T-cell (primary cell): ENCODE measurements around the gene SHB. TPM values are rescaled to one million over a fixed set of nuclear protein-coding genes. Genes with fewer than 3 reads are reported as not detected.

Source experiments
- ATAC-seq, 4 experiments: fragments of 200-7000 bp in 3 of 4; fragments of 150-1000 bp in 1 of 4; cut with Tn5 transposase; replicated peaks in 1 of 4; 1 replicate in 3 of 4; 2 replicates in 1 of 4; pipeline ENCODE4 v1.10.0; 2021; ENCODE audit warnings: moderate library complexity in 3 of 4, mild to moderate bottlenecking in 2 of 4, moderate number of reproducible peaks in 1 of 4
- CTCF ChIA-PET, 2 donors: fragments of 300-600 bp; sonication (Branson Sonifier 250); formaldehyde crosslinking; loops; one replicate each; lab custom pipeline; 2022; ENCODE audit warnings: antibody characterized with exemption in 2 of 2; lab: Charles Lee
- POLR2A ChIA-PET, 2 donors: fragments of 300-600 bp; sonication (Branson Sonifier 250); formaldehyde crosslinking; loops; one replicate each; lab custom pipeline; 2022; ENCODE audit warnings: antibody characterized with exemption in 2 of 2; lab: Charles Lee
- DNase-seq, 35 experiments: peaks; one replicate each; pipeline versions ENCODE4 v3.0.0 to v3.0.0-alpha.2; 2013 to 2023
- H3K27ac ChIP-seq: one replicate; pipeline ENCODE4 v1.5.1; 2013; ENCODE audit warnings: low read length
- H3K27me3 ChIP-seq, 2 experiments: replicated peaks in 1 of 2; 1 replicate in 1 of 2; 2 replicates in 1 of 2; pipeline versions ENCODE4 v1.6.1 to v1.7.0; 2013; ENCODE audit warnings: low read length in 1 of 2, mixed read lengths in 1 of 2; ENCODE audit not compliant: control insufficient read depth in 2 of 2, insufficient read depth in 2 of 2; ENCODE audit errors: extremely low read depth in 1 of 2
- H3K36me3 ChIP-seq, 2 donors: 1 replicate in 1 of 2; 2 replicates in 1 of 2; pipeline versions ENCODE4 v1.6.1 to v1.7.0; 2013; ENCODE audit warnings: low read length in 1 of 2; ENCODE audit not compliant: control insufficient read depth in 2 of 2, insufficient read depth in 1 of 2; ENCODE audit errors: extremely low read depth in 1 of 2
- H3K4me1 ChIP-seq, 2 experiments: 1 replicate in 1 of 2; 2 replicates in 1 of 2; pipeline versions ENCODE4 v1.6.1 to v1.7.0; 2013; ENCODE audit warnings: low read length in 2 of 2, mixed read lengths in 1 of 2; ENCODE audit not compliant: insufficient read depth in 2 of 2, control insufficient read depth in 1 of 2; ENCODE audit errors: extremely low read depth in 1 of 2
- H3K4me3 ChIP-seq, 2 donors: 1 replicate in 1 of 2; 2 replicates in 1 of 2; pipeline versions ENCODE4 v1.5.1 to v1.7.0; 2013; ENCODE audit warnings: mild to moderate bottlenecking in 2 of 2, low read length in 1 of 2, moderate library complexity in 1 of 2; ENCODE audit not compliant: control insufficient read depth in 1 of 2; ENCODE audit errors: extremely low read depth in 1 of 2
- H3K9me3 ChIP-seq: 2 replicates; pipeline ENCODE4 v1.7.0; 2013
- H3K27ac Mint-ChIP-seq, 2 donors: one replicate each; pipeline ENCODE4 v1.8.0; 2020 to 2021; ENCODE audit warnings: mild to moderate bottlenecking in 2 of 2, mixed read lengths in 2 of 2
- H3K27me3 Mint-ChIP-seq, 2 donors: one replicate each; pipeline ENCODE4 v1.8.0; 2021 to 2022; ENCODE audit warnings: mixed read lengths in 2 of 2
- H3K36me3 Mint-ChIP-seq: one replicate; pipeline ENCODE4 v1.8.0; 2021; ENCODE audit warnings: mixed read lengths
- H3K4me1 Mint-ChIP-seq, 3 donors: one replicate each; pipeline ENCODE4 v1.8.0; 2020 to 2022; ENCODE audit warnings: mixed read lengths in 3 of 3, mild to moderate bottlenecking in 1 of 3
- H3K4me3 Mint-ChIP-seq, 3 donors: one replicate each; pipeline ENCODE4 v1.8.0; 2020 to 2022; ENCODE audit warnings: mild to moderate bottlenecking in 3 of 3, mixed read lengths in 3 of 3, moderate library complexity in 3 of 3
- H3K9me3 Mint-ChIP-seq, 3 donors: one replicate each; pipeline ENCODE4 v1.8.0; 2020 to 2022; ENCODE audit warnings: mixed read lengths in 3 of 3
- WGBS: methylation state at CpG from one replicate; pipeline ENCODE4 v1.1.5; 2013; ENCODE audit warnings: missing lambda C conversion rate; ENCODE audit not compliant: insufficient coverage; 5-methylcytosine and 5-hydroxymethylcytosine counted together
- total RNA-seq, 35 experiments: library from RNA in 6 of 35; stranded (reverse) in 6 of 35; fragments of 120-200 nt in 1 of 35; gene quantifications; one replicate each; pipeline versions ENCODE4 v1.2.1 to v1.2.4 and lab custom pipeline; 2013 to 2026

The SHB gene
- total RNA-seq, 5 donors from 2014 or later (not counting 1 experiment from before 2014, with no cell fraction given): 1.2 to 1.5 (median 1.3) TPM

DNA sequence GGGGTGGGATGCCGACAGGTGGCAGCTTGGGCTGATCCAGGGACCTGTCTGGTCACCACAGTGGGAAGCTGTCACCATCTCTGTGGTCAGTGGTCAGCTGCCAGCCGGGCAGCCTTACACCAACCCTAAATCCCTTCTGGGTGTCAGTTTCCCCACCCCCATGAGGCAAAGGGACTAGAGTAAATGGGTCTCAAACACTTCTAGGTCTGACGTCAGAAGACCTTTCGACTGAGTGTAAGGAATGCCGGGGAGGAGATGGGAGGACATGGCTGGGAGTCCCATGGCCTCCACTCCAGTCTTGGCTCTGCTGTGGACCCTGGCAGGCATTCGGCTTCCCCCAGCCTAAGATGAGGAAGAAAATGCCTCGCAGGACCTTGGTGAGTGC, 124.8 kb downstream of the SHB start:
- no peak overlapping the region for H3K4me3 ChIP-seq
- ChIA-PET POLR2A (no interaction called here), CTCF (no interaction called here)
- peaks cover 0 to 10% of the 10 kb centered on the region in 2 experiments for H3K27me3 ChIP-seq
- no peaks in the 10 kb centered on the region for H3K9me3 Mint-ChIP-seq
- 64% methylated on average over 2 of the region's 7 CpGs for WGBS
- H3K4me3 Mint-ChIP-seq: no peak overlapping the region
- no peak overlapping the region for H3K27ac Mint-ChIP-seq
- H3K4me1 ChIP-seq: no peaks in the 10 kb centered on the region
- H3K36me3 ChIP-seq: no peaks in the 10 kb centered on the region
- no peaks in the 10 kb centered on the region for H3K36me3 Mint-ChIP-seq
- no peaks in the 10 kb centered on the region for H3K27me3 Mint-ChIP-seq
- H3K9me3 ChIP-seq: no peaks in the 10 kb centered on the region
- no peak for DNase-seq
- no peak overlapping the region for H3K27ac ChIP-seq
- ATAC-seq: no peak
- no peaks in the 10 kb centered on the region for H3K4me1 Mint-ChIP-seq

DNA sequence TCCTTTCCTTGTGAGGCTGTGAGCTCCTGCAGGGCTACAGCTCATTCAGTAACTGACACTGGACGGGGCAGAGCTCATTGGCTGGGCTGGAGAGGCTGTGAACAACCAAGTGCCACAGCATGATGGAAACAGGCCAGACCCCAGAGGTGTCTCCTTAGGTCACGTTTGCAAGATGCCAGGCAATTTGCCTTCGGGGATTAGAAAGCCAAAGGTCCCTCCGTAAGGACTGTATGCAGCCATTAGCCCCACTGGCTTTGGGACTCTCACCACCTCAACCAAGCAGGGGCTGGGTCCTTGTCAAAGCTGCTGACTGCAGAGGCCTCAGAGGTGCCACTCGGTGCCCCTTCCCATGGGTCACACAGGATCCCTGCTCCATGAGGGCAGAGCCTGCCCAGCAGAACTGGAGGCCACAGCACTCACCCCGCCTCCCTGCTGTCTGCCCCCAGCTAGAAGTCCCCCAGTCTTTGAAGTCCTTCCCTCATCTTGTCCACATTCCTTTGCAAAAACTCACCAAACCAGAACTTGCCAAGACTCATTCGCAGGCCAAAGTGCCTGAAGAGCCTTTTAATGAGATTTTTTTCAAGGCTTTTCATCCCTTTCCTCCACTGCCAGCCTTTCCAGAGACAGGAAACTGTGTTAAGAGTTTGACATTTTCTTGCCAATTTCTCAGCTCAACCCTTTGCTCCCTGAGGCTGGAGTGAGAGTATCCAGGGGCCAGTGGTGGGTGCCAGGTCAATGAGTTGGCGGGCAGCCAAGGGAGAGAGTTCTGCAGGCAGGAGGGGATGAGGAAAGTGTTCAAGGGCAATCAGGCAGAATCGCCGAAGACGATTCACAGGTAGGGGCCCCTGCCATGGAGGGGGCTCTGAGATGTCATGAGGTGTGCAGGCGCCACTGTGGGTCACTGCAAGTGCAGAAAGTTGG, 125.4 kb downstream of the SHB start:
- DNase-seq: no peak
- CTCF ChIA-PET: no interaction called here
- POLR2A ChIA-PET: no interaction called here

DNA sequence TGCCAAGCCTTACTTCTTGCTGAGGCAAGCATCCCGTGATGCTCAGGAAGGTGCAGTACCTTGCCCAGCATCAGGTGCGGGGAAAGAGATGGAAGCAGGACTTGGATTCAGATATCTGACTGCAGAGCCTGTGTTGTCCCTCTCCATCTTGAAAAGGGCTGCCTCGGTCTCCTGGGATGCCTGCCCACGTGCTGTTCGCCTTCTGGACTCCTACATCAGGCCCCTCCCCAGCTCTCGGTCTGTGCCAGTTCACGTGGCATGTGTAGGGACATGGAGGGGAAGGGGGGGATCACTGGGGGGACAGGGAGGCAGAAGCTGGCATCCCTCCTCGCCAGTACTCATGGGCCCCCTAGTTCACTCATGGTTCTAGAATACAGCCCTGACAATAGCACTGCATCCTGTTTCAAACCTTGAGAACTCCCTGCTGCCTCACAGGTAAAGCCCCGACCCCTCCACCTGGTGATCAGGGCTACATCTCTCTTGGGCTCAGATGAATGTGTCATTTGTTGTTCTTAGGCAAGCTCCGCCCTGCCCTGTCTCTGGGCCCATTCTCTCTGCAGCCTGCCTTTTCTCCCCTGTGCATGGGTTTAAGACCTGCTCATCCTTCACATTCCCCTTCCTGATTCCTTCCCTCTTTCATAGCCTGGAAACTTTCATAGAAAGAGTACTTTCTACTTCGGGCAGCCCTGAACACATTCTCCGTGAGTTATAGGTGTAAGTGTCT, 126.2 kb downstream of the SHB start:
- DNase-seq (no peak), ATAC-seq (no peak)
- WGBS: 100% methylated on average over 3 of the region's 12 CpGs
- Mint-ChIP-seq H3K36me3 (no peaks in the 10 kb centered on the region), H3K27me3 (no peaks in the 10 kb centered on the region), H3K4me1 (no peaks in the 10 kb centered on the region), H3K4me3 (no peak overlapping the region), H3K27ac (no peak overlapping the region), H3K9me3 (no peaks in the 10 kb centered on the region)
- no peak overlapping the region for H3K4me3 ChIP-seq
- CTCF ChIA-PET: no interaction called here
- peaks cover 0 to 10% of the 10 kb centered on the region in 2 experiments for H3K27me3 ChIP-seq
- no peaks in the 10 kb centered on the region for H3K9me3 ChIP-seq
- no peaks in the 10 kb centered on the region for H3K36me3 ChIP-seq
- POLR2A ChIA-PET: no interaction called here
- H3K4me1 ChIP-seq: no peaks in the 10 kb centered on the region
- H3K27ac ChIP-seq: no peak overlapping the region

More for the DNA sequence above, 125.4 kb downstream of the SHB start:
- Mint-ChIP-seq H3K4me3 (no peak overlapping the region), H3K4me1 (no peaks in the 10 kb centered on the region), H3K27me3 (no peaks in the 10 kb centered on the region), H3K27ac (no peak overlapping the region), H3K9me3 (no peaks in the 10 kb centered on the region), H3K36me3 (no peaks in the 10 kb centered on the region)
- ATAC-seq: no peak
- Histone ChIP-seq H3K4me1 (no peaks in the 10 kb centered on the region), H3K4me3 (no peak overlapping the region), H3K9me3 (no peaks in the 10 kb centered on the region), H3K27me3 (peaks cover 0 to 10% of the 10 kb centered on the region in 2 experiments), H3K36me3 (no peaks in the 10 kb centered on the region), H3K27ac (no peak overlapping the region)
- 85% methylated on average over 12 of the region's 12 CpGs for WGBS

DNA sequence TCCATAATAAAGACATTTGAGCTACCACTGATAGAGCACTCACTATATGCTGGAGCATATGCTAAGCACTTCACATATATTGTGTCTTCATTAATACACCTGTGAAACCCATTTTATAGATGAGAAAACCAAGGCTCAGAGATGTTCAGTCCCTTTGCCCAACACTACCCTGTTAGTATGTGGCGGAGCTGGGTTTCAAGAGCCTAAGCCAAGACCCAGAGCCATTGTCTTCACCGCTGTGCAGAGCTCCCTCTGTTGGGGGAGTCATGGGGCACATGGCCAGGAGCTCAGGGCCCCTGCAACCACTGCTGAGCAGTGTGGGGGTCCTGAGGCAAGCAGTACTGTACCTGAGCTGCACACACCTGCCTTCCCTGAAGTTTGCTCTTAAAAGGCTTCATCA, 127.8 kb downstream of the SHB start:
- H3K4me1 Mint-ChIP-seq: no peaks in the 10 kb centered on the region
- no peak overlapping the region for H3K4me3 Mint-ChIP-seq
- H3K36me3 Mint-ChIP-seq: no peaks in the 10 kb centered on the region
- H3K9me3 Mint-ChIP-seq: no peaks in the 10 kb centered on the region
- 92% methylated on average over 2 of the region's 2 CpGs for WGBS
- ChIA-PET POLR2A (no interaction called here), CTCF (interaction anchor here in 1 of 2 donors (0.6 kb wide), 1 partner anchor 774 kb away, joined by 3 read pairs; no protein-coding TSS in a partner anchor)
- H3K27ac Mint-ChIP-seq: no peak overlapping the region
- Histone ChIP-seq H3K4me3 (no peak overlapping the region), H3K27me3 (peaks cover 0 to 8% of the 10 kb centered on the region in 2 experiments), H3K9me3 (no peaks in the 10 kb centered on the region), H3K4me1 (no peaks in the 10 kb centered on the region), H3K27ac (no peak overlapping the region), H3K36me3 (no peaks in the 10 kb centered on the region)
- ATAC-seq: no peak
- no peaks in the 10 kb centered on the region for H3K27me3 Mint-ChIP-seq
- no peak for DNase-seq

DNA sequence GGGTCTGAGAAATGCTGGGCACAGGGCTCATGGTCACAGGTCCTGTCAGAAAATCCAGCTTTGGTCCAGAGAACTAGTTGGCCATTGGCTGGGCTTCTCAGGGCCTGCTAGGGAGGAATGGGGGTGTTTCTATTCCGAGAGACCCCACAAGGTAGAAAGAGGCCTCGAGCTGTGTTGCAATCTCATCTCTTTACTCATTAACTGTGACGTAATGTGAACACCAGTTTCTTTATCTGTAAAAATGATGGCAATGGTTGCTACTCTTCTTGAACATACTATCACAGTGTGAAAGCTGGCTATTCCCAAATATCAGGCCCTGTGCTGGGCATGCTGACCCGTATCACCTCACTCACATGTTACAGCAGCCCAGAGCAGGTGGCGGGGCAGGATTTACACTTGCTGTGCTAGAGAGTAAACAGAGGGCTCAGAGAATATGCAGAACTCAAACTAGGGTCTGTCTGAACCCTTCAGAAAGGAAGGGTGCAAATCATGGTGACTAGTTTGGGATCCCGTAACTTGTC, 129.4 kb downstream of the SHB start:
- Mint-ChIP-seq H3K9me3 (no peaks in the 10 kb centered on the region), H3K4me1 (no peaks in the 10 kb centered on the region), H3K4me3 (no peak overlapping the region), H3K36me3 (no peaks in the 10 kb centered on the region), H3K27me3 (no peaks in the 10 kb centered on the region), H3K27ac (no peak overlapping the region)
- POLR2A ChIA-PET: interaction anchor here in 1 of 2 donors (0.5 kb wide), 1 partner anchor 127 kb away, joined by 4 read pairs; no protein-coding TSS in a partner anchor
- Histone ChIP-seq H3K4me3 (no peak overlapping the region), H3K9me3 (no peaks in the 10 kb centered on the region), H3K27me3 (peaks cover 0 to 6% of the 10 kb centered on the region in 2 experiments), H3K27ac (no peak overlapping the region), H3K36me3 (no peaks in the 10 kb centered on the region), H3K4me1 (no peaks in the 10 kb centered on the region)
- no CpG with 5 or more reads among the region's 6 CpGs for WGBS
- DNase-seq: no peak
- ATAC-seq: no peak
- CTCF ChIA-PET: no interaction called here

- CTCF ChIA-PET: interaction anchor here in 1 of 2 donors (0.6 kb wide), 1 partner anchor 55 kb away, joined by 3 read pairs; no protein-coding TSS in a partner anchor
- no peak for DNase-seq
- no peaks in the 10 kb centered on the region for H3K9me3 ChIP-seq
Observed at GRCh38 chr9:37938121-37938891, 130.7 kb downstream of the SHB start.

More at GRCh38 chr9:37938121-37938891, 130.7 kb downstream of the SHB start:
- H3K36me3 ChIP-seq: no peaks in the 10 kb centered on the region
- Mint-ChIP-seq H3K9me3 (no peaks in the 10 kb centered on the region), H3K4me3 (no peak overlapping the region), H3K27me3 (no peaks in the 10 kb centered on the region), H3K36me3 (no peaks in the 10 kb centered on the region), H3K27ac (no peak overlapping the region), H3K4me1 (no peaks in the 10 kb centered on the region)
- H3K27ac ChIP-seq: no peak overlapping the region
- H3K4me1 ChIP-seq: no peaks in the 10 kb centered on the region
- POLR2A ChIA-PET: no interaction called here
- 94% methylated on average over 15 of the region's 22 CpGs for WGBS
- peaks cover 0 to 6% of the 10 kb centered on the region in 2 experiments for H3K27me3 ChIP-seq
- no peak overlapping the region for H3K4me3 ChIP-seq
- ATAC-seq: no peak
